WTC11 (cell line): ENCODE data around the gene RPN2. TPM values are rescaled to one million over a fixed set of nuclear protein-coding genes. Genes with fewer than 3 reads are reported as not detected.
A peak's percentile ranks its signal among the peaks of the same experiment; 100 is the strongest.

Experiments used
- ATAC-seq: fragments of 200-7000 bp; cut with Tn5 transposase; 2 replicates; pipeline ENCODE4 v1.10.0; 2021; ENCODE audit warnings: mild to moderate bottlenecking, moderate library complexity
- CTCF ChIA-PET: fragments of 300-600 bp; sonication (Branson Sonifier 250); formaldehyde crosslinking; loops from one replicate; lab custom pipeline; 2021; ENCODE audit warnings: antibody characterized with exemption; lab: Charles Lee
- POLR2A ChIA-PET: fragments of 350-600 bp; sonication (Branson Sonifier 250); formaldehyde crosslinking; loops from one replicate; lab custom pipeline; 2021; ENCODE audit warnings: antibody characterized with exemption; lab: Charles Lee
- DNase-seq: peaks from one replicate; pipeline ENCODE4 v3.0.0; 2021; ENCODE audit warnings: low spot score
- H3K27ac Mint-ChIP-seq: 2 replicates; pipeline ENCODE4 v1.8.0; 2021; ENCODE audit warnings: mixed read lengths
- H3K27me3 Mint-ChIP-seq: 2 replicates; pipeline ENCODE4 v1.8.0; 2021; ENCODE audit warnings: low read depth, mild to moderate bottlenecking, moderate library complexity, mixed read lengths
- H3K36me3 Mint-ChIP-seq: 2 replicates; pipeline ENCODE4 v1.8.0; 2021; ENCODE audit warnings: mixed read lengths
- H3K4me1 Mint-ChIP-seq: 2 replicates; pipeline ENCODE4 v1.8.0; 2022; ENCODE audit warnings: mixed read lengths
- H3K4me3 Mint-ChIP-seq: 2 replicates; pipeline ENCODE4 v1.8.0; 2021; ENCODE audit warnings: mild to moderate bottlenecking, moderate library complexity, mixed read lengths
- H3K9me3 Mint-ChIP-seq: 2 replicates; pipeline ENCODE4 v1.8.0; 2021; ENCODE audit warnings: mixed read lengths
- ATF1 ChIP-seq: sonication (generic); formaldehyde crosslinking; IDR thresholded peaks from 2 replicates; pipeline ENCODE4 v1.8.1; 2023; ENCODE audit warnings: mild to moderate bottlenecking, moderate library complexity, missing genetic modification reagents
- CREB1 ChIP-seq: sonication (generic); formaldehyde crosslinking; IDR thresholded peaks from 2 replicates; pipeline ENCODE4 v1.8.0; 2023; ENCODE audit warnings: mild to moderate bottlenecking, missing genetic modification reagents
- EMX1 ChIP-seq: fragments of 250-450 bp; sonication (Bioruptor Pico); IDR thresholded peaks from 2 replicates; pipeline ENCODE4 v1.8.0; 2021; ENCODE audit warnings: mild to moderate bottlenecking
- ESRRA ChIP-seq: sonication (generic); formaldehyde crosslinking; IDR thresholded peaks from 2 replicates; pipeline ENCODE4 v1.8.1; 2022; ENCODE audit warnings: mild to moderate bottlenecking, missing genetic modification reagents, borderline replicate concordance
- GABPB1 ChIP-seq: sonication (generic); formaldehyde crosslinking; IDR thresholded peaks from 2 replicates; pipeline ENCODE4 v1.8.1; 2023; ENCODE audit warnings: mild to moderate bottlenecking, missing genetic modification reagents
- NR3C1 ChIP-seq: sonication (generic); formaldehyde crosslinking; conservative IDR thresholded peaks from 2 replicates; pipeline ENCODE4 v1.8.1; 2023; ENCODE audit warnings: low read depth, mild to moderate bottlenecking, missing genetic modification reagents
- SMAD4 ChIP-seq: sonication (generic); formaldehyde crosslinking; IDR thresholded peaks from 2 replicates; pipeline ENCODE4 v1.8.0; 2022; ENCODE audit warnings: mild to moderate bottlenecking, missing genetic modification reagents
- SOX15 ChIP-seq: fragments of 250-450 bp; sonication (Bioruptor Pico); IDR thresholded peaks from 2 replicates; pipeline ENCODE4 v1.9.0; 2021; ENCODE audit warnings: mild to moderate bottlenecking
- SP1 ChIP-seq: sonication (generic); formaldehyde crosslinking; conservative IDR thresholded peaks from 2 replicates; pipeline ENCODE4 v1.8.1; 2022; ENCODE audit warnings: missing genetic modification reagents
- ZBTB21 ChIP-seq: sonication (generic); formaldehyde crosslinking; IDR thresholded peaks from 2 replicates; pipeline ENCODE4 v1.8.1; 2023; ENCODE audit warnings: mild to moderate bottlenecking, missing genetic modification reagents, borderline replicate concordance
- ZNF138 ChIP-seq: sonication (generic); formaldehyde crosslinking; conservative IDR thresholded peaks from 2 replicates; pipeline ENCODE4 v1.8.1; 2022; ENCODE audit warnings: mild to moderate bottlenecking, moderate library complexity, missing genetic modification reagents
- ZNF219 ChIP-seq: sonication (generic); formaldehyde crosslinking; IDR thresholded peaks from 2 replicates; pipeline ENCODE4 v1.8.0; 2023; ENCODE audit warnings: missing genetic modification reagents, mild to moderate bottlenecking, borderline replicate concordance
- ZNF396 ChIP-seq: fragments of 250-450 bp; sonication (Bioruptor Pico); IDR thresholded peaks from 2 replicates; pipeline ENCODE4 v1.8.0; 2021; ENCODE audit warnings: mild to moderate bottlenecking, moderate library complexity, borderline replicate concordance
- total RNA-seq: library from RNA; stranded (reverse); gene quantifications from 3 replicates; pipeline ENCODE4 v1.2.3, GENCODE V29; 2021
- TF ChIP-seq, protein P1 (sequence below): sonication (generic); formaldehyde crosslinking; IDR thresholded peaks from 2 replicates; pipeline ENCODE4 v1.8.0; 2023; ENCODE audit warnings: missing genetic modification reagents, mild to moderate bottlenecking, borderline replicate concordance
- TF ChIP-seq, protein P2 (sequence below): sonication (generic); formaldehyde crosslinking; IDR thresholded peaks from 2 replicates; pipeline ENCODE4 v1.8.1; 2023; ENCODE audit warnings: mild to moderate bottlenecking, missing genetic modification reagents
- TF ChIP-seq, protein P3 (sequence below): sonication (generic); formaldehyde crosslinking; IDR thresholded peaks from 2 replicates; pipeline ENCODE4 v1.8.0; 2022; ENCODE audit warnings: mild to moderate bottlenecking, missing genetic modification reagents
- TF ChIP-seq, protein P4 (sequence below): fragments of 250-450 bp; sonication (Bioruptor Pico); IDR thresholded peaks from 2 replicates; pipeline ENCODE4 v2.1.2; 2022; ENCODE audit warnings: mild to moderate bottlenecking, moderate library complexity
- TF ChIP-seq, protein P5 (sequence below): fragments of 250-450 bp; sonication (Bioruptor Pico); IDR thresholded peaks from 2 replicates; pipeline ENCODE4 v1.9.0; 2021; ENCODE audit warnings: mild to moderate bottlenecking

The RPN2 gene
- total RNA-seq, 1 experiment from 2014 or later, result 205 TPM

DNA sequence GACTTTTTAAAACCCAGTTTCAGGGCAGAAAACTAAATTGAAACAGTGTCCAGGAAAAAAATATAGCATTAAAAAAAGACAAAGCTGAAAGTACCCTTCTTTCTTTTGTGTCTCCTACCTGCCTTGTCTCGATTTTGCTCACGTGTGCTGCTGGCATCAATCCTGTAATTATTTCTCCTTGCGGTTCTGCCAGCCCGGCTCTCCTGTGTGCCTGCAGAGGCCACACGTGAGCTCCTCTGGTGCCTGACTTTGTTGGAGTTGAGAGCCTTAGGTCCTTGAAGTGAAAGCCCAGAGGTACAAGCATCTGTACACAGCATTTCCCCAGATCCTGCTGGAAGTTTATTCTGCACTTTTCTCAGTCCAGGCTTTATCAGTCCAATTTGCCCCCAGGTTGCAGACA, 46.0 kb downstream of the RPN2 start (continued):
- TF ChIP-seq EMX1, result no peak
- TF ChIP-seq, protein P1, sequence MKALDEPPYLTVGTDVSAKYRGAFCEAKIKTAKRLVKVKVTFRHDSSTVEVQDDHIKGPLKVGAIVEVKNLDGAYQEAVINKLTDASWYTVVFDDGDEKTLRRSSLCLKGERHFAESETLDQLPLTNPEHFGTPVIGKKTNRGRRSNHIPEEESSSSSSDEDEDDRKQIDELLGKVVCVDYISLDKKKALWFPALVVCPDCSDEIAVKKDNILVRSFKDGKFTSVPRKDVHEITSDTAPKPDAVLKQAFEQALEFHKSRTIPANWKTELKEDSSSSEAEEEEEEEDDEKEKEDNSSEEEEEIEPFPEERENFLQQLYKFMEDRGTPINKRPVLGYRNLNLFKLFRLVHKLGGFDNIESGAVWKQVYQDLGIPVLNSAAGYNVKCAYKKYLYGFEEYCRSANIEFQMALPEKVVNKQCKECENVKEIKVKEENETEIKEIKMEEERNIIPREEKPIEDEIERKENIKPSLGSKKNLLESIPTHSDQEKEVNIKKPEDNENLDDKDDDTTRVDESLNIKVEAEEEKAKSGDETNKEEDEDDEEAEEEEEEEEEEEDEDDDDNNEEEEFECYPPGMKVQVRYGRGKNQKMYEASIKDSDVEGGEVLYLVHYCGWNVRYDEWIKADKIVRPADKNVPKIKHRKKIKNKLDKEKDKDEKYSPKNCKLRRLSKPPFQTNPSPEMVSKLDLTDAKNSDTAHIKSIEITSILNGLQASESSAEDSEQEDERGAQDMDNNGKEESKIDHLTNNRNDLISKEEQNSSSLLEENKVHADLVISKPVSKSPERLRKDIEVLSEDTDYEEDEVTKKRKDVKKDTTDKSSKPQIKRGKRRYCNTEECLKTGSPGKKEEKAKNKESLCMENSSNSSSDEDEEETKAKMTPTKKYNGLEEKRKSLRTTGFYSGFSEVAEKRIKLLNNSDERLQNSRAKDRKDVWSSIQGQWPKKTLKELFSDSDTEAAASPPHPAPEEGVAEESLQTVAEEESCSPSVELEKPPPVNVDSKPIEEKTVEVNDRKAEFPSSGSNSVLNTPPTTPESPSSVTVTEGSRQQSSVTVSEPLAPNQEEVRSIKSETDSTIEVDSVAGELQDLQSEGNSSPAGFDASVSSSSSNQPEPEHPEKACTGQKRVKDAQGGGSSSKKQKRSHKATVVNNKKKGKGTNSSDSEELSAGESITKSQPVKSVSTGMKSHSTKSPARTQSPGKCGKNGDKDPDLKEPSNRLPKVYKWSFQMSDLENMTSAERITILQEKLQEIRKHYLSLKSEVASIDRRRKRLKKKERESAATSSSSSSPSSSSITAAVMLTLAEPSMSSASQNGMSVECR (CRISPR knock-in tag), result no peak
- no peak for TF ChIP-seq ZNF138 (CRISPR knock-in tag)
- TF ChIP-seq, protein P2, sequence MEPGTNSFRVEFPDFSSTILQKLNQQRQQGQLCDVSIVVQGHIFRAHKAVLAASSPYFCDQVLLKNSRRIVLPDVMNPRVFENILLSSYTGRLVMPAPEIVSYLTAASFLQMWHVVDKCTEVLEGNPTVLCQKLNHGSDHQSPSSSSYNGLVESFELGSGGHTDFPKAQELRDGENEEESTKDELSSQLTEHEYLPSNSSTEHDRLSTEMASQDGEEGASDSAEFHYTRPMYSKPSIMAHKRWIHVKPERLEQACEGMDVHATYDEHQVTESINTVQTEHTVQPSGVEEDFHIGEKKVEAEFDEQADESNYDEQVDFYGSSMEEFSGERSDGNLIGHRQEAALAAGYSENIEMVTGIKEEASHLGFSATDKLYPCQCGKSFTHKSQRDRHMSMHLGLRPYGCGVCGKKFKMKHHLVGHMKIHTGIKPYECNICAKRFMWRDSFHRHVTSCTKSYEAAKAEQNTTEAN (CRISPR knock-in tag), result no peak
- TF ChIP-seq, protein P3, sequence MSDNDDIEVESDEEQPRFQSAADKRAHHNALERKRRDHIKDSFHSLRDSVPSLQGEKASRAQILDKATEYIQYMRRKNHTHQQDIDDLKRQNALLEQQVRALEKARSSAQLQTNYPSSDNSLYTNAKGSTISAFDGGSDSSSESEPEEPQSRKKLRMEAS, result no peak

DNA sequence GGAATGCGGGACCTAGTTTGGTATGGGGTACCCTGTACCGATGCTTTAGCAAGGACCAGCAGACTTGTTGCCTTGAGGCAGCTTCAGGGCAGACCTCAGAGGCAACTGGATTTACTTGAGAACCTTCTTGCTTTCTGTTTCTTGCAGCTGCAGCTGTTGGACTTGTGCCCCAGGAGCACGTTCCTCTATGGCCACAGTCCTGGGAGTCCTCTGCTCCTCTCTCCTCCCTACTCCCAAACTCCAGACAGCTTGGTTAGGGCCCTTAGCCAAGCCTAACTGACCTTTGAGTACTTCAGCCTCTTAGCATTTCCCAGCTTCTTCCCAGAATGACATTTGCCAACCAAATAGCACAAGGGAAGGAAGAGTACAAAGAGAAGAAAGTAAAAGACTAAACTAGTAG, 47.8 kb downstream of the RPN2 start:
- Mint-ChIP-seq H3K36me3 (peaks cover 78% of the 10 kb centered on the region), H3K27me3 (no peaks in the 10 kb centered on the region), H3K4me1 (peaks cover 55% of the 10 kb centered on the region), H3K9me3 (no peaks in the 10 kb centered on the region), H3K4me3 (no peak overlapping the region), H3K27ac (peak overlapping the region; percentile 89; the same call in 1 of the 2 replicates)
- TF ChIP-seq ZNF219 (CRISPR knock-in tag), result no peak
- TF ChIP-seq SP1 (CRISPR knock-in tag), result no peak
- TF ChIP-seq NR3C1 (CRISPR knock-in tag), result no peak
- TF ChIP-seq SOX15 (CRISPR knock-in tag), result no peak
- no peak for TF ChIP-seq SMAD4 (CRISPR knock-in tag)
- TF ChIP-seq ZNF396 (CRISPR knock-in tag), result no peak
- TF ChIP-seq, protein P4, sequence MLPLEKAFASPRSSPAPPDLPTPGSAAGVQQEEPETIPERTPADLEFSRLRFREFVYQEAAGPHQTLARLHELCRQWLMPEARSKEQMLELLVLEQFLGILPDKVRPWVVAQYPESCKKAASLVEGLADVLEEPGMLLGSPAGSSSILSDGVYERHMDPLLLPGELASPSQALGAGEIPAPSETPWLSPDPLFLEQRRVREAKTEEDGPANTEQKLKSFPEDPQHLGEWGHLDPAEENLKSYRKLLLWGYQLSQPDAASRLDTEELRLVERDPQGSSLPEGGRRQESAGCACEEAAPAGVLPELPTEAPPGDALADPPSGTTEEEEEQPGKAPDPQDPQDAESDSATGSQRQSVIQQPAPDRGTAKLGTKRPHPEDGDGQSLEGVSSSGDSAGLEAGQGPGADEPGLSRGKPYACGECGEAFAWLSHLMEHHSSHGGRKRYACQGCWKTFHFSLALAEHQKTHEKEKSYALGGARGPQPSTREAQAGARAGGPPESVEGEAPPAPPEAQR (CRISPR knock-in tag), result no peak
- no peak for TF ChIP-seq ESRRA (CRISPR knock-in tag)
- TF ChIP-seq CREB1 (CRISPR knock-in tag), result no peak
- TF ChIP-seq, protein P5, sequence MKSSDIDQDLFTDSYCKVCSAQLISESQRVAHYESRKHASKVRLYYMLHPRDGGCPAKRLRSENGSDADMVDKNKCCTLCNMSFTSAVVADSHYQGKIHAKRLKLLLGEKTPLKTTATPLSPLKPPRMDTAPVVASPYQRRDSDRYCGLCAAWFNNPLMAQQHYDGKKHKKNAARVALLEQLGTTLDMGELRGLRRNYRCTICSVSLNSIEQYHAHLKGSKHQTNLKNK, result no peak
- TF ChIP-seq GABPB1 (CRISPR knock-in tag), result no peak
- TF ChIP-seq, protein P3, result no peak
- TF ChIP-seq ATF1 (CRISPR knock-in tag), result no peak
- no peak for TF ChIP-seq ZBTB21 (CRISPR knock-in tag)
- ATAC-seq, result no peak
- no peak for DNase-seq
- ChIA-PET CTCF (interaction anchor here (0.6 to 0.9 kb wide), 2 partner anchors 35 to 1564 kb away, joined by 3 read pairs; no protein-coding TSS in a partner anchor), POLR2A (no interaction called here)
